Mononuclear cell (primary cell): Measurements from ENCODE around the gene CCND3. TPM values are rescaled to one million over a fixed set of nuclear protein-coding genes. Genes with fewer than 3 reads are reported as not detected.
A peak's percentile ranks its signal among the peaks of the same experiment; 100 is the strongest.

Experiments used
- H3K27me3 ChIP-seq: 2 replicates; pipeline ENCODE4 v1.6.0; 2011; ENCODE audit warnings: low read length, control low read depth; ENCODE audit not compliant: insufficient read depth
- H3K4me1 ChIP-seq: 2 replicates; pipeline ENCODE4 v1.5.1; 2011; ENCODE audit warnings: mild to moderate bottlenecking, low read length, control low read depth; ENCODE audit not compliant: insufficient read depth
- H3K4me3 ChIP-seq: 2 replicates; pipeline ENCODE4 v1.5.1; 2011; ENCODE audit warnings: mild to moderate bottlenecking, low read length, moderate library complexity
- H3K9me3 ChIP-seq: 2 replicates; pipeline ENCODE4 v1.5.1; 2011; ENCODE audit warnings: low read depth, mild to moderate bottlenecking, control low read depth, low read length
- total RNA-seq: library from RNA; depleted of rRNA; stranded (reverse); fragments of >200 nt; gene quantifications from one replicate; pipeline ENCODE4 v1.2.3, GENCODE V29; 2012

The CCND3 gene
- 219 TPM for total RNA-seq

DNA sequence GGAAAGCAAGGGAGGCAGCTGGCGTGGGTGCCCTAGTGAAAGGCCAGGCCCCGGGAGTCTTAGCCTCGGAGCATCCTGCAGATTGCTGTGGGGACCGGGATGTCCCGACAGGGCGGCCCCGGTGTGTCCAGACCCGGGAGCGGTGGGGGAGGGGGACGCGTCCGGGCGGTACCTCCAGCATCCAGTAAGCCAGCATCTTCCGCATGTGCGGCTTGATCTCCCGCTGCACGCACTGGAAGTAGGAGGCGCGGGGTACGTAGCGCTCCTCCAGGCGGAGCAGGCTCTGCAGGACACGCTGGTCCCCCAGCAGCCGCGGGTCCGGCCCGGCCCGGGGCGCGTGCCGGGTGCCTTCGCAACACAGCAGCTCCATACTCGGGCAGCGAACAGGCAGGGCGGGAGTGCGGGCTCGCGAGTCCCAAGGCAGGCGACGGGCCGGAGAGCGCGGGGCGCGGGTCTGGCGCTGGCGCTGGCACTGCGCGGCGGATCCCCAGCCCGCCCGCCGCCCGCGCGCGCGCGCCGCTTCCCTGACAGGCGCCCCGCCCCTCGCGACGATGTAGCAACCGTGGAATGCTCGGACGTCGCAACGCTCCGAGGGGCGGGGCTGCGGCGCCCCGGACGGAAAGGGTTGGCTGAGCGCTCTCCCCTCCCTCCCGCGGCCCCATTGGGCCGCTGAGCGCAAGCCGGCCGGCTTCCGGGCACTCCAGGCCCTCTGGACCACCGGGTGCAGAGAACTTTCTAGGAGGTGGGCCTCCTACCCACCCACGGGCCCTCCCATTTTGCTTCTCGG, at the start of gene CCND3:
Gene CCND3 (minus strand): TSS at position 529 of the 787 bp plus-strand sequence. CDS start 159 bp downstream, at position 370.
- H3K9me3 ChIP-seq = no peaks in the 10 kb centered on the region
- peaks cover 71% of the 10 kb centered on the region for H3K4me1 ChIP-seq
- H3K27me3 ChIP-seq = no peaks in the 10 kb centered on the region
- H3K4me3 ChIP-seq = peak within 1 kb of the TSS; percentile 92

GRCh38 chr6:41986339-41986738, 44.7 kb upstream of the CCND3 start:
- Histone ChIP-seq H3K9me3 (no peaks in the 10 kb centered on the region), H3K27me3 (no peaks in the 10 kb centered on the region), H3K4me1 (peaks cover 4% of the 10 kb centered on the region), H3K4me3 (no peak overlapping the region)

DNA sequence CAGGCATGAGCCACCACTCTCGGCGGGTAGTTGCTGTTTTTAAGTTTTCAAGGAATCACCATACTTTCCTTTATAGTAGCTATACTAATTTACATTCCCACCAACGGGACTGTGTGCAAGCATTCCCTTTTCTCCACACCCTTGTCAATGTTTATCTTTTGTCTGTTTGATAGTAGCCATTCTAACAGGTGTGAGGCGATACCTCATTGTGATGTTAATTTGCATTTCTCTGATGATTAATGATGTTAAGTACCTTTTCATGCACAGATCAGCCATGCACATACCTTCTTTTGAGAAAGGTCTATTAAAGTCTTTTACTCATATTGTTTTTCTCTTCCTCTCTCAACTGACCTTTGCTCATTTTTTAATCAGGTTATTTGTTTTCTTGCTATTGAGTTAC, 43.0 kb upstream of the CCND3 start:
- peaks cover 14% of the 10 kb centered on the region for H3K4me1 ChIP-seq
- no peak overlapping the region for H3K4me3 ChIP-seq
- no peaks in the 10 kb centered on the region for H3K27me3 ChIP-seq
- no peaks in the 10 kb centered on the region for H3K9me3 ChIP-seq

- peaks cover 58% of the 10 kb centered on the region for H3K4me1 ChIP-seq
- no peaks in the 10 kb centered on the region for H3K9me3 ChIP-seq
- H3K27me3 ChIP-seq = no peaks in the 10 kb centered on the region
- no peak overlapping the region for H3K4me3 ChIP-seq
Observed at GRCh38 chr6:41976794-41977484, 35.3 kb upstream of the CCND3 start.

GRCh38 chr6:41975276-41975675, 33.7 kb upstream of the CCND3 start:
- Histone ChIP-seq H3K9me3 (no peaks in the 10 kb centered on the region), H3K4me3 (no peak overlapping the region), H3K4me1 (peaks cover 68% of the 10 kb centered on the region), H3K27me3 (no peaks in the 10 kb centered on the region)

- Histone ChIP-seq H3K4me3 (no peak overlapping the region), H3K27me3 (no peaks in the 10 kb centered on the region), H3K9me3 (no peaks in the 10 kb centered on the region), H3K4me1 (peaks cover 69% of the 10 kb centered on the region)
Observed at GRCh38 chr6:41974281-41974825, 32.7 kb upstream of the CCND3 start.

DNA sequence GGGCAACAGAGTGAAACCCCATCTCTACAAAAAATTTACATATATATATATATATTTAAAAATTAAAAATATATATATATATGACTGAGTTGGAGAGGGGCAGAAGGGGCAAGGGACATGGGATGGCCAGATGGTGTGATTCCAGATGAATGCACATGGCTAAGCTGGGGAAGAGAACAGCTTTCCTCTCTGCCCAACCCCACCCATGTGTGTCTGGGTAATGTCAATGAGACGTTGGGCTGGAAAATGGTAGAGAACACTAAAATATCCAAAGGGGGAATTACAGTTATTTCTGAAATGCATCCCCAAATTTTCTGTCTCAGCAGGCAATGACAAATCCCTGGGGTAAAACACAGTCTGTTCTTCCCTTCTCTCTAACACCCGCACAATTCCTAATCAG, 31.2 kb upstream of the CCND3 start:
- H3K9me3 ChIP-seq = no peaks in the 10 kb centered on the region
- H3K27me3 ChIP-seq = no peaks in the 10 kb centered on the region
- peaks cover 66% of the 10 kb centered on the region for H3K4me1 ChIP-seq
- no peak overlapping the region for H3K4me3 ChIP-seq

DNA sequence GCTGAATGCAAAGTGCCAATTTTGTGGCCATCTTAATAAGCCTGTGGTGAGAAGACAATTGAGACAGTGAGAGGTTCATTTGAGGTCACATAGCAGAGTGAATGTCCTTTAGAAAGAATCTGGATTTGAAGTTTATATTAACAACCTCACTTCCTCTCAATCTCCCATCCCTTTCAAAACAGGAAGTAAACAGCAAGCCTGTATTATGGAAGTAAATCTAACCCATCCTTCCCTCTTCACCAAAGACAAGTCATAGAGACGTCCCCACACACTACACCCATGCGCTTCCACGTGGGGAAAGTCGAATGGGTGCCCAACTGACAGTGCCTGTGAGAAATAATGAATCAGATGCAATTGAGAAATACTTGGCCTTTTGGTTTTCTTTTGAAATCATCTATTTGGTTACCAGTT, 28.8 kb upstream of the CCND3 start:
- H3K4me3 ChIP-seq = no peak overlapping the region
- H3K9me3 ChIP-seq = no peaks in the 10 kb centered on the region
- no peaks in the 10 kb centered on the region for H3K27me3 ChIP-seq
- peaks cover 62% of the 10 kb centered on the region for H3K4me1 ChIP-seq

GRCh38 chr6:41967312-41968287, 26.0 kb upstream of the CCND3 start:
- peaks cover 54% of the 10 kb centered on the region for H3K4me1 ChIP-seq
- H3K4me3 ChIP-seq = no peak overlapping the region
- H3K27me3 ChIP-seq = no peaks in the 10 kb centered on the region
- H3K9me3 ChIP-seq = no peaks in the 10 kb centered on the region

GRCh38 chr6:41966961-41967311, 25.3 kb upstream of the CCND3 start:
- H3K4me3 ChIP-seq = no peak overlapping the region
- H3K9me3 ChIP-seq = no peaks in the 10 kb centered on the region
- no peaks in the 10 kb centered on the region for H3K27me3 ChIP-seq
- H3K4me1 ChIP-seq = peaks cover 59% of the 10 kb centered on the region

DNA sequence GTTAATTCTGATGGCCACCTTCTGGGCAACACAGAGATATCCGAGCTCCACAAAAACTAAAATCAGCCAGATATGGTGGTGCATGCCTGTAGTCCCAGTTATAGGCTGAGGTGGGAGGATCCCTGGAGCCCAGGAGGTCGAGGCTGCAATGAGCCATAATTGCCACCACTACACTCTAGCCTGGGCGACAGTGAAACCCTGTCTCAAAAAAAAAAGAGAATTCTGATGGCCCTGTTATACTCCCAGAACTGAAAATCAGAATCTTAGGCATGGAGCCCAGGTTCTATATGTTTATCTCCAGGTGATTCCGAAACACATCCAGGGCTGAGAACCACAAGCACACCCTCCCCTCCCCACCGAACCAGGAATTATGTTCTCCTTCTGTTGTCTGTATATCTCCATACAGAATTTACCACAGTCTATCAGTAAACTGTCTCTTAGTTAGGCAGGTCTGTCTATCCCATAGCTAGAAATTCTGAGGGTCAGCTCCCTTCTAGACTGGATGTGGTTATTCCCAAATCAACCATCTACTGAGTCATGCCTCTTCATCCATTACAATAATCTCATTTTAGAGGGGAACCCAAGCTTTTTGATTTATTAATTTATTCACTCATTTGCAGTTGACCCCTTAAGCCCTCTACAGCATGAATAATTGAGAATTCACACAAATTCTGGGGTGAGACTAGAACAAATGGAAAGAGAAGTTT, 24.8 kb upstream of the CCND3 start:
- H3K4me3 ChIP-seq = no peak overlapping the region
- H3K27me3 ChIP-seq = no peaks in the 10 kb centered on the region
- H3K9me3 ChIP-seq = no peaks in the 10 kb centered on the region
- peaks cover 61% of the 10 kb centered on the region for H3K4me1 ChIP-seq

- peaks cover 53% of the 10 kb centered on the region for H3K4me1 ChIP-seq
- no peak overlapping the region for H3K4me3 ChIP-seq
- no peaks in the 10 kb centered on the region for H3K27me3 ChIP-seq
- H3K9me3 ChIP-seq = no peaks in the 10 kb centered on the region
Observed at GRCh38 chr6:41965429-41966213, 24.0 kb upstream of the CCND3 start.

- Histone ChIP-seq H3K4me3 (no peak overlapping the region), H3K9me3 (no peaks in the 10 kb centered on the region), H3K4me1 (peaks cover 41% of the 10 kb centered on the region), H3K27me3 (no peaks in the 10 kb centered on the region)
Observed at GRCh38 chr6:41964201-41964887, 22.7 kb upstream of the CCND3 start.
